Spleen (tissue), 11 donors: ENCODE measurements around the gene CLMP. TPM values are rescaled to one million over a fixed set of nuclear protein-coding genes. Genes with fewer than 3 reads are reported as not detected.

Experiments used
- DNase-seq: peaks from one replicate; pipeline ENCODE4 v3.0.0-alpha.2; 2020
- H3K27ac ChIP-seq, 8 donors: fragments of 200-600 bp; sonication (generic) in 7 of 8; 1 replicate in 4 of 8; 2 replicates in 4 of 8; pipeline versions ENCODE4 v1.5.0 to v1.8.0; 2016 to 2021; ENCODE audit warnings: inconsistent platforms in 4 of 8, mild to moderate bottlenecking in 4 of 8, moderate library complexity in 1 of 8
- H3K27me3 ChIP-seq, 7 donors: fragments of 200-600 bp; sonication (generic) in 6 of 7; replicated peaks in 1 of 7; 1 replicate in 4 of 7; 2 replicates in 3 of 7; pipeline versions ENCODE4 v1.5.0 to v1.8.0; 2016 to 2021; ENCODE audit warnings: inconsistent platforms in 3 of 7, mild to moderate bottlenecking in 1 of 7
- H3K36me3 ChIP-seq, 6 donors: fragments of 200-600 bp; sonication (generic) in 5 of 6; 1 replicate in 4 of 6; 2 replicates in 2 of 6; pipeline versions ENCODE4 v1.5.0 to v1.8.0; 2016 to 2021; ENCODE audit warnings: inconsistent platforms in 2 of 6
- H3K4me1 ChIP-seq, 6 donors: fragments of 200-600 bp; sonication (generic) in 5 of 6; 1 replicate in 3 of 6; 2 replicates in 3 of 6; pipeline versions ENCODE4 v1.5.0 to v1.8.0; 2016 to 2021; ENCODE audit warnings: inconsistent platforms in 3 of 6
- H3K4me3 ChIP-seq, 8 donors: fragments of 200-600 bp; sonication (generic) in 7 of 8; 1 replicate in 4 of 8; 2 replicates in 4 of 8; pipeline versions ENCODE4 v1.5.0 to v1.8.0; 2016 to 2021; ENCODE audit warnings: inconsistent platforms in 4 of 8, mild to moderate bottlenecking in 4 of 8, moderate library complexity in 2 of 8
- H3K9me3 ChIP-seq, 8 donors: fragments of 200-600 bp; sonication (generic) in 7 of 8; 1 replicate in 4 of 8; 2 replicates in 4 of 8; pipeline versions ENCODE4 v1.5.0 to v1.8.0; 2016 to 2021; ENCODE audit warnings: inconsistent platforms in 4 of 8
- CTCF ChIP-seq, 11 experiments: fragments of 200-600 bp in 7 of 11; fragments of 450-650 bp in 4 of 11; sonication (generic) in 4 of 11; IDR thresholded peaks in 8 of 11; conservative IDR thresholded peaks in 3 of 11; 1 replicate in 7 of 11; 2 replicates in 4 of 11; pipeline versions ENCODE4 v1.4.0 to v1.8.0; 2016 to 2021; ENCODE audit warnings: antibody characterized with exemption in 11 of 11, inconsistent platforms in 4 of 11, mild to moderate bottlenecking in 1 of 11
- POLR2A ChIP-seq, 3 donors: fragments of 450-650 bp; IDR thresholded peaks; one replicate each; pipeline ENCODE4 v1.5.1; 2017; ENCODE audit warnings: antibody characterized with exemption in 3 of 3, mild to moderate bottlenecking in 1 of 3
- POLR2AphosphoS5 ChIP-seq, 3 donors: sonication (generic); formaldehyde crosslinking; IDR thresholded peaks; one replicate each; pipeline ENCODE4 v1.5.1; 2017; ENCODE audit warnings: antibody characterized with exemption in 3 of 3
- WGBS, 5 donors: extraction: QIAGEN DNeasy Blood & Tissue Kit in 3 of 5; methylation state at CpG; one replicate each; pipeline versions ENCODE4 v1.1.5 to v1.1.7; 2013 to 2018; 5-methylcytosine and 5-hydroxymethylcytosine counted together
- intact Hi-C: fragments of 100-400 bp; cut with DNase I; formaldehyde crosslinking; loops from one replicate; pipeline ENCODE4 v1.15.0; 2023; ENCODE audit warnings: low total_unique reads
- polyA plus RNA-seq, 3 donors: library from polyadenylated mRNA; stranded (reverse); fragments of 200-250 nt; gene quantifications; one replicate each; pipeline ENCODE4 v1.2.1, GENCODE V29; 2013
- total RNA-seq, 7 donors: library from RNA; depleted of rRNA in 3 of 7; stranded (reverse); fragments of >200 nt in 3 of 7; fragmentation: NEBNext Ultra II Directional in 4 of 7; extraction: Animal tissue kit (Norgen Biotek cat#: 25700) in 4 of 7; gene quantifications; one replicate each; pipeline versions ENCODE4 v1.1.0 to v1.2.1, GENCODE V29; 2016 to 2021
- donor health status: healthy with polysubstance abuse.
- donor health status: DM: no; HTN: no; CAD: no; lungs with moderate emphysema.
- donor health status: DM: no; HTN: no; CAD: no.
- donor health status: Bipolar disorder and iron deficiency.
- donor health status: healthy.
- donor health status: DM: no; HTN: no; CAD: no.
- donor health status: DM: yes; HTN: yes; CAD: no.

The CLMP gene
- total and polyA plus RNA-seq, 10 donors, result 3.1 to 36.5 (median 13.1) TPM

GRCh38 chr11:123196060-123196714, 1.1 kb upstream of the CLMP start:
- H3K36me3 ChIP-seq, result no peaks in the 10 kb centered on the region
- TF ChIP-seq CTCF (IDR thresholded peaks at IDR 0.05 in 8 of 11, conservative IDR thresholded peaks at IDR 0.05 in 3 of 11) (no peak), POLR2AphosphoS5 (IDR thresholded peaks at IDR 0.05) (no peak), POLR2A (IDR thresholded peaks at IDR 0.05) (no peak)
- H3K9me3 ChIP-seq, result no peaks in the 10 kb centered on the region
- H3K4me1 ChIP-seq, result peaks cover 8 to 42% (median 21%) of the 10 kb centered on the region in 6 donors
- peaks cover 0 to 63% (median 27%) of the 10 kb centered on the region in 7 donors for H3K27me3 ChIP-seq
- H3K4me3 ChIP-seq, result peak overlapping the region in 4 of 8 donors; percentile 2 to 67 (median 48)
- intact Hi-C loops, result no loop called here
- no peak for DNase-seq
- peak overlapping the region in 1 of 8 donors; percentile 80 for H3K27ac ChIP-seq
- WGBS, 5 donors, result 28 to 55% (median 30%) methylated on average over 9 to 34 of the region's 34 CpGs

- intact Hi-C loops, result no loop called here
- Histone ChIP-seq H3K9me3 (no peaks in the 10 kb centered on the region), H3K27ac (peak overlapping the region in 7 of 8 donors; percentile 24 to 80 (median 67)), H3K36me3 (no peaks in the 10 kb centered on the region), H3K27me3 (peaks cover 0 to 70% (median 27%) of the 10 kb centered on the region in 7 donors), H3K4me1 (peaks cover 8 to 36% (median 19%) of the 10 kb centered on the region in 6 donors), H3K4me3 (peak overlapping the region; percentile 16 to 67 (median 33))
- DNase-seq, result no peak
- WGBS, 5 donors, result 5 to 10% (median 8%) methylated on average over 46 to 54 of the region's 54 CpGs
- TF ChIP-seq CTCF (IDR thresholded peaks at IDR 0.05 in 8 of 11, conservative IDR thresholded peaks at IDR 0.05 in 3 of 11) (no peak), POLR2A (IDR thresholded peaks at IDR 0.05) (no peak), POLR2AphosphoS5 (IDR thresholded peaks at IDR 0.05) (no peak)
These were observed 486 bp downstream of the CLMP start for GRCh38 chr11:123194337-123195187.

- Histone ChIP-seq H3K27ac (peak overlapping the region in 5 of 8 donors; percentile 51 to 80 (median 70)), H3K4me3 (peak overlapping the region in 6 of 8 donors; percentile 29 to 67 (median 40)), H3K36me3 (no peaks in the 10 kb centered on the region), H3K27me3 (peaks cover 0 to 75% (median 27%) of the 10 kb centered on the region in 7 donors), H3K9me3 (no peaks in the 10 kb centered on the region), H3K4me1 (peaks cover 8 to 36% (median 19%) of the 10 kb centered on the region in 6 donors)
- TF ChIP-seq POLR2A (IDR thresholded peaks at IDR 0.05) (no peak), CTCF (IDR thresholded peaks at IDR 0.05 in 8 of 11, conservative IDR thresholded peaks at IDR 0.05 in 3 of 11) (no peak), POLR2AphosphoS5 (IDR thresholded peaks at IDR 0.05) (no peak)
- DNase-seq, result no peak
- WGBS, 5 donors, result 51 to 72% (median 62%) methylated on average over 4 of the region's 4 CpGs
- intact Hi-C loops, result no loop called here
These were observed 1.3 kb downstream of the CLMP start for GRCh38 chr11:123193742-123194141.

GRCh38 chr11:123191939-123192338, 3.1 kb downstream of the CLMP start:
- Histone ChIP-seq H3K27me3 (peaks cover 0 to 76% (median 22%) of the 10 kb centered on the region in 7 donors), H3K9me3 (no peaks in the 10 kb centered on the region), H3K36me3 (no peaks in the 10 kb centered on the region), H3K4me1 (peaks cover 13 to 49% (median 19%) of the 10 kb centered on the region in 6 donors), H3K4me3 (no peak overlapping the region), H3K27ac (no peak overlapping the region)
- TF ChIP-seq POLR2A (IDR thresholded peaks at IDR 0.05), result no peak
- no peak for TF ChIP-seq CTCF (IDR thresholded peaks at IDR 0.05 in 8 of 11, conservative IDR thresholded peaks at IDR 0.05 in 3 of 11)
- WGBS, 5 donors, result 72 to 76% (median 74%) methylated on average over 2 of the region's 2 CpGs
- DNase-seq, result no peak
- intact Hi-C loops, result no loop called here
